Measurements from ENCODE around the gene ETNK2.

- no peak for TF ChIP-seq SUZ12 (IDR thresholded peaks at IDR 0.05)
- TF ChIP-seq HDGF (IDR thresholded peaks at IDR 0.05; ENCODE audit: borderline replicate concordance) = no peak
- TF ChIP-seq FOXA1 (IDR thresholded peaks at IDR 0.05) = no peak
- TF ChIP-seq ZNF384 (IDR thresholded peaks at IDR 0.05) = no peak
- TF ChIP-seq NFRKB (IDR thresholded peaks at IDR 0.05) = no peak
- no peak for TF ChIP-seq LEF1 (IDR thresholded peaks at IDR 0.05; ENCODE audit: borderline replicate concordance)
- TF ChIP-seq SP1 (IDR thresholded peaks at IDR 0.05) = no peak
- TF ChIP-seq FOXM1 (IDR thresholded peaks at IDR 0.05; ENCODE audit: borderline replicate concordance) = no peak
These were observed 4.1 kb downstream of the ETNK2 start for GRCh38 chr1:204147406-204148383.

Data from HEK293T (cell line).